Stimulated activated CD4-positive, alpha-beta T cell treated with anti-CD3 and anti-CD28 coated beads, Interleukin-4, amount 100 ng/mL, for 1 hour (primary cell): ENCODE results near the gene UROC1.

Source experiments
- DNase-seq: peaks from one replicate; pipeline ENCODE4 v3.0.0-alpha.2; 2020

UROC1 gene

DNA sequence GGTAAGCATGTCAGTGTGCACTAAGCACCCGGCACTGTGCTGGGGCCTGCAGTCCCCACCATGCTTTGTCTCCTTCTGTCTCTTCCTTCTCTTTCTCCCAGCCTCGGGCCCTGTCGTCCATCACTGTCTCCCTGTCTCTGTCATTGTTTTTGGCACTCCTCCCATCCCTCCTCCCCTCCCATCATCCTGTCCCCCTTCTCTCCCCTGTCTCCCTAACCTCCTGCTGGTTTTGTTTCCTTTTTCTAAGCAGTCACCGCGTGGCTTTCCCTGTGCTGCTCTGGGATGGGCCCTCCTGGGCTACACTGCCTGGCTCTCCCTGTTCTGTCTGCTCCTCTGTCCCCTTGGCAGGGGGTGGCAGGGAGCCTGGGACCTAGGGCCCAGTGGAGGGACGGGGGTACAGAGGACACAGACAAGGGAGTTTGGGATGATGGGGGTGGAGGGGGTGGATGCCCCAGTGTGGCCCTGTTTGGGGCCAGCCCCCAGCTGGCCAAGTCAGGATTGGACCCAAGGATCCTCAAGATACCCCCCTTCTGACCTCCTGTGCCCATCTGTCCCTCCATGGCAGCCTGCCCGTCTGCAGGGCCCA, 12.1 kb upstream of the UROC1 start:
- DNase-seq, result no peak

DNA sequence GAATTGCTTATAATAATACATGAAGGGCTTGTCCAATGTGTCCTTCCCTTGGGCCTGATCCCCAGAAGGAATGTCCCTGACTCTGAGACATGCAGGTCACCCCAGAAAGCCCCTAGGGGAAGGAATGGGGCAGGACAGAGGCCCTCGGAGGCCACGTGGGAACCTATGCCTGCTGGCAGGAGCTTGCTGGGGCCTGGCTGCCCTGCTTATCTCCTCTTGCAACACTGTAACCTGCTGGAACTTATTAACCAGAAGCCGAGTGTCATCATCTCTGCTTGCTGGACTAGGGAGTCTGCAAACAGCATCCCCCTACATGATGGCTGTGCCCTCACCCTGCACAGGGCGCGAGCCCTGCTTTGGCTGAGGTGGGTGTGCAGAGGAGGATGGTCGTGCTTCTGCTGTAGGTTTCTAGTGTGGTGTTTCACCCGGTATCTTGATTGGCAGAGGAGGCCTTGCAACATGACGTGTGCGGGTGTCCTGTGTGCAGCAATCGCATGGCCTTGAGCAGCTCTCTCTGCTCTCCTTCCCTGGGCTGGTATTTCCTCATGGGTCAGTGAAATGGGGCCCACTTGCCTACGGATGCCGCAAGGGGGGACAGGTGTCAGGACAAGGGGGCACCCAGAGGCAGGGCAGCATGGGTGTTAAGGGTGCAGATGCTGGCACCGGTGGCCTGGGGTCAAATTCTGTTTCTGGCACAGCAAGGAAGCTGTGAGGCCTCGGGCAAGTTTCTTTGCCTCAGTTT, 11.4 kb upstream of the UROC1 start:
- DNase-seq, result no peak

DNA sequence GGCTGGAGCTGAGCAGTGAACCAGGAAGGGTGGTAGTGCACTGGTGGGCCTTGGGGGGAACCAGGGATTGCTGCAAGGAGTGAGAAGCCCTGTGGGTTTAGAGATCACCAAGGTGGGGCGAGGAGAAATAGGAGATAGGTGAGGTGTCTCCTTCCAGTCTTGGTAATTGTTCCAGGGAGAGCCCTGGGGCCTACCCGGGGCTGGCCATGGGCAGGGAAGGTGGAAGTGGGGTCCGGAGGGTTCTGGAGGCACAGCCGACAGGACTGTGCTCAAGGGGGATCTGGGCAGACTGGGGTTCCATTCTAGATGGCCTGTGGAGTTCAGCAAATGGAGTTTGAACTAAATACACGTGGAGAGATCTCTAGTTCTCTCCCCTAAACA, 10.8 kb upstream of the UROC1 start:
- DNase-seq, result no peak

DNA sequence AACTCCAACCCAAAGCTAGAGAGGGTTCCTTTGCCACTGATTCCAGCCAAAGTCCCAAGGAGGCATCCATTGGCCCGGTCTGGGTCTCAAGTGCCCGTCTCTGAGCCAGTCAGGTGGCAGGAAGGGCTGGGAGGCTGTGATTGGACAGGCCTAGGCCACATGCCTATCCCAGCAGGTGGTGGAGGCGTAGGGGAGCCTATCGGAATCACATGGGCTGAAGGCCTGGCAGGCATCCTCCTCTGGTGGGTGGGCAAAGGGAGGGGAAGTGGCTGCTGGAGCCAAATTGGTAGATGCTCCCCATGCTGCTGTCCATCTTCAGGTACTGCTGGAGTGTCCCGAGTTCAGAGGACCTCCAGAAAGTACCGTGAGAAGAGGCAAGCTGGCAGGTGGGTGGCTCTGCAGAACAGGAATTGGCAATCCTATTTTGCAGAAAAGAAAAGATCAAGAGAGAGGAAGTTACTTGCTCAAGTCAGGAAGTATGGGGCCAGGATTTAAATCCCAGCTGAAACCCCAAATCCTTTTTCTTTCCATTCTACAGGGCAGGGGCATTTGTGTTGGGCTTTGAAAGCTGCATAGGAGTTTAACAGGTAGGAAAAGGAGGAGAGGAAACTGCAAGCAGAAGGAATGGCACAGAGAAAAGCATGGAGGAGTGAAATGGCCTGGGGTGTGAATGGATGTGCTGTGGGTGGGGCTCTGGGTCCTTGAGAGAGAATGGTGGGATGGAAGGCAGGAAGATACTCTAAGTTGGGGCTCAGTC, 10.1 kb upstream of the UROC1 start:
- no peak for DNase-seq

DNA sequence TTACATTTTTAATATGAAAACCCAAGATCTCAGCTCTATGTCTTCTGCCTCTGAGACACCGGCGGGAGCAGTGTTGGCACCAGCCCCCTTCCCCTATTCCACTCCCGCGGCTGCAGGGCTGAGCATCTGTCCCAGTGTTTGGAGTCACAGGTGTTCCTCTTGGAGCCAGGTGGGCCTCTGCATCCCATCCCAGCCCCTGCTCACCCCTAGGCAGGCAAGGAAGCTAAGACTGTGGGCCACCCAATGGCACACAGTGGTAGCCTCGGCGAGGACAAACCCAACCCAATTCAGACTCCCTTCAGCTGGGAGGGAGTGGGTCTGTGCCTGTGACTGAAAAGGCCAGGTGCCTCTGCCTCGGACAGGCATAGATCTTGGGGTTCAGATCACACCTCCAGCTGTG, 9.4 kb upstream of the UROC1 start:
- DNase-seq, result no peak

DNA sequence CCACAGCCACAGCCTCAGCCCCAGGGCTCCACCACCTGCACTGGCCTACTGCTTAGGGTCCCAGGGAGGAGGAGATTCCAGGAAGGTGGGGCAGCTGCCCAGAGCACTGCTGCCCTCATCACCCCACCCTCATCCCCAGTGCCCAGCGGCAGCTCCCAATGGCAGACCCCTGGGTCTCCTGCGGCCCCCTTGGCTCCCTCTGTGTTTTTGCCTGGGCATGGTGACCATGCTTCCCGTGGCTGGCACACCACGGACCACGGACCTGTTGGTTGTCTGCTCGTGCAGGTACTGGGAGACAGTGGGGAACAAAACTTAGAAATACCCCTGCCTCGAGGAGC, 9.1 kb upstream of the UROC1 start:
- DNase-seq, result no peak

DNA sequence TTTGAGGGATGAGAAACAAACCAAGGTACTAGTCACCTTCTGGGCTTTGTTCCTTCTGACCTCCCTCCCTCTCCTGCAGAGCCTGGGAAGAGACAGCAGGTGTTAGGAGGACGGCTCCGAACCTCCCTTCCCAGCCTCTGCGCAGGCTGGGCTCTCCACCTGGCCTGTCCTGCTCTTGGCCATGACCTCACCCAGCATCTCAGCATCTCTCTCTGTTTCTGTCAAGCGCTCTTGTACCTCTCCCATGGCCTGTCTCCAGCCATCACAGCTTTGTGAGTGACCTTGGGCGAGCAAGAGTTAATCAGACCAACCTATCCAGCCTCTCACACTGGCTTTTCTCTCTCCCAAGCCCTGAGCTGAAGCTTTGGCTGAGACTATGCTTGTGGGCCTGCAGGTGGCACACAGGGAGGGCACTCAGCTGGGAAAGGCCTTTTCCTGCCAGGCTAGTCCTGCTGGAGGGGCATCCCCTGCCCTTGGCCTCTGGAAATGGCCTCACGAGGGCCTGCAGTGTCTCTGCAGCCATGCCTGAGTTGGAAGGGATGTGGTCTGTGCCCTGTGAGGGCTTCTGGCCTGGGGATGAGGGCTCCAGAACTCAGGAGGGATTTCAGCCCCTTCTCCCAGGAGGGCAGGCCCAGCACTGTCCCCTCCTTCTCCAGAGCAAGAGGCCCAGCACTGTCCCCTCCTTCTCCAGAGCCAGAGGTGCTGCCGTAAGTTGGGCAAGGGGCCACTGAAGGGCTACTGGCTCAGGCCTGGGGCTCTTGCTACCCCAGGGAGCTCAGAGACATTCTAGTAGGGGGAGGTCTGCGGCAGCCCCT, 8.5 kb upstream of the UROC1 start:
- DNase-seq, result no peak

DNA sequence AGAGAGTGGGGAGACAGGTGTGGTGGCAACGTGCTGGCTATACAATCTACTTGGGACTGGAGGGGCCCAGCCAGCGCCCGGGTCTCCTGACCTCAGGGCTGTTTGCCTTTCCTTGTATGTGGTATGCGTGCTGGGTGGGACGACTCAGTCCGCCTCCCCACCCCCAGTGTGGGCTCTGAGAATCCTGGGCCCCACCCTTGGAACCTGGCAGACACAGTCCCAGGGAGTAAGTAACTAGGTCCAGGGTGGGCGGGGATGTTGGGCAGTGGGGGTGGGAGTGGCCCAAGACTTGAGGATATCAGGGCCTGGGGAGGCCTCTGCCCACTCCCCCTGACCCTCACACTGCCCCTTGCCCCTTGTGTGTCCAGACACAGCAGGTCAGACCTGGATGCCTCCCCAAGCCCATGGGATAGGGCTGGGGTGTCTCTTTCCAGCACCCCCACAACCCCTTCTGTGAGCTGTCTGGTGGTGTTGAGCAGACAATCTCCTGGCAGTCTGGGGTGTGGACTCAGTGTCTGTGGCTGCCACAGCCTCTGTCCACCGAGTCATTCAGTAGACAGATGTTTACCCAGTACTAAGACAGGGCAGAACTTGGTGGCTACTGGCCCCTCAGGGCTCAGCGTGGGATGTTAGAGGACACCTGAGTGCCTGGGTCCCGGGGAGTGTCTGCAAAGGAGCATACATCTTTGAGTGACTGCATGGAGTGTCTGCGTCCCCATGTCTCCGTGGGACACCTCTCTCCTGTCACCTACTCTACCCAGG, 7.7 kb upstream of the UROC1 start:
- no peak for DNase-seq

DNA sequence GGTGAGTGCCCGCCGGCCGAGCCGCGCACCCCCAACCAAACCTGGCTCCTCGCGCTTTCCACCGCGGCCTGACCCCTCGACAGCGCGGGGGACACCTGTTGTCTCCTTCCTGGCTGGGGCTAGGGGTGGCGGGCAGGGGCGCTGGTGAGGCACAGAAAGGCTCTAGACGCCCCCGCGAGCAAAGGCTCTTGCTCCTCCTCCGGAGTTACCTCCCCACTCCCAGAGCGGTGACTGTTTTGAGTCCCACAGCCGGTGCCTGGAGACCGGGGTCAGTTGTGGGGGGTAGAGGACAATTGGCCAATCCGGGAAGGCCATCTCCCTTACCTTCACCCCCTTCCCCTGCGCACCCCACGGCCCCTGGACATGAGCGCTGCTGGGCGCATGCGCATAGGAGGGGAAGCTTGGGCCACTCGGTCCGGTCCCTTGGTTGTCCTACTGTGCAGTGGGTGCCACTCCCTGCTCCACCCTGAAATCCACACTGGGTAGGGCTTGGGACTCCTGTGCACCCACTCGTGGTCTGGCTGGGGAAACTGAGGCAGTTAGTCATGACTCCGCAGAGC, 6.9 kb upstream of the UROC1 start:
- no peak for DNase-seq

DNA sequence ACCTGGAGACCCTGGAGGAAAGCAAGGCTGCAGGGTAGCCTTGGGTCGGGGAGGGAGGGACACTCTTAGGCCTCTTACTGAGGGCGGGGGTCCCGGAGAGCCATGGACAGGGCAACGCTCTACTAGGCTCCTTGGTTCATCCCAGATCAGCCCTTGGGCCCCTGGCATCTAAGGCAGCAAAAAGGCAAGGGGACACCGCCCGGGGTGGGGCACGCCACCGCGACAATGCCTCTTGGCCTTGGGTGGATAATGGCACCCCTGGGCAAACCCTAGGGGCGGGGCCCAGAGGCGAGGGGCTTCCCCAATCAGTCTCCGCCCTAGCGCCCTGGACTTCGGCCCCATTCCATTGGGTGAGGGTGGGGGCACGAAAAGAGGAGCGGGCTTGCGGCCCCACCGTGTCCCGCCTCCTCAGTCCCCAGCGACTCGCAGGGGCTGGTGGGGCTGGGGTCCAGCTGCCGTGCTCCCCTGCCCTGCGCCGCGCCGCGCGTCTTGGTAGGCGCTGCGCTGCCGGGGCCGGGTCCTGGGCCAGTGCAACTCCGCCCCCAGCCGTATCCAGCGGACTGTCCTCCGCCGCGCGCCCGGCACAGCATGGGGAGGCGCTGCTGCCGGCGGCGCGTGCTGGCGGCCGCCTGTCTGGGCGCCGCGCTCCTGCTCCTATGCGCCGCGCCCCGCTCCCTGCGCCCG, 6.3 kb upstream of the UROC1 start, which contains the start of gene CHST13:
Gene CHST13, plus strand, starts transcription at position 411 of the 684 bp plus-strand sequence. Its CDS starts 178 bp downstream, at position 589.
- no peak for DNase-seq

DNA sequence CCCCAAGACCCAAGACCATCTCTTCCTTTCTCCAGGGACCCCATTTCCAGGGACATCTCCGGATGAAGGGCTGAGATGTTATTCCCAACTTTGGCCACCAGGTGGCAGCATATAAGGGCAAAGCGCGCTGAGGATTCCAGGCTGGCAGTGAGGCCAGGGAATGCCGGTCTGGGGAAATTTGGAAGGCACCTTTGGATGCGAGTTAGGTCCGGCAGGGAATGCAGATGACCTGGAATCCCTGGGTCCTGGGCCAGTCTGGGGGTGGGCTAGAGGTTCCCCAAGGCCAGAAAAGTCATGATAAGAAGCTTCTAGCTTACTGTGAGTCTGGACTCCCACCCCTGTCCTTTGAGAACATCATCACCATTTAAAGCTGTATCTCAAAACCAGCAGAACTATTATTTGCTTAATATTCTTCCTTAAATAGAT, 4.8 kb upstream of the UROC1 start:
- peak; percentile 32 for DNase-seq

DNA sequence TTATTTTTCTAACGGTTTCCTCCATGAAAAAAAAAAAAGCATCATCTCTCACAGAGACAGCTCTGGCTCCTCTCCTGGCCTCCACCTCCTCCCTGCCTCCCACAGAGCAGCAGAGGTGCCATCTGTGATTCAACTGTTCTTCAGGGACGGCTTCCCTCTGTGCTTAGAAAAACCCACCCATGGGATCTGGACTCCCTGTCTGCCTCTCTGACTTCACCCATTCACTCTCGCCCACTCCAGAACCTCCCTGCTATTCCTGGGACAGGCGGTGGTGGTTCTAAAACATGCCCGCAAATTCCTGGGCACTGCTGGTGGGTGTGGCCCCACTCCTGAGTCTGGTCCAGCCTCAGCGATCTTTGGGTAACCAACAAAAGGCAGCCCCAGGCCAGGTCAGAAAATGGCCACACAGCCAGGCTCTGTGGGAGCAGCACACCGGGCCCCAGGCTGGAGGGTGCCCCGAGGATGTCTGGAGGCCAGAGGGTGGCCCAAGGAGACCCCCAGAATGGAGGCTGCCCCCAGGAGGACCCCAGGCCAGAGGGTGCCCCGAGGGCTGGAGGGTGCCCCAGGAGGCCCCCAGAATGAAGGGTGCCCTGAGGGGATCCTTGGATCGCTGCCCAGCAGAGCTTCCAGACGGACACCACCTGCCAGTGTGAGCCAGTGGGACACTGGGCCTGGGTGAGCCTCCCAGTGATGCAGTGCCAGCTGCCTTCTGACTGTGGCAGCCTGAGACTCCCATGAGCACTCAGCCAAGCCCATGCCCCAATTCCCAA, 3.7 kb upstream of the UROC1 start:
- DNase-seq, result no peak

DNA sequence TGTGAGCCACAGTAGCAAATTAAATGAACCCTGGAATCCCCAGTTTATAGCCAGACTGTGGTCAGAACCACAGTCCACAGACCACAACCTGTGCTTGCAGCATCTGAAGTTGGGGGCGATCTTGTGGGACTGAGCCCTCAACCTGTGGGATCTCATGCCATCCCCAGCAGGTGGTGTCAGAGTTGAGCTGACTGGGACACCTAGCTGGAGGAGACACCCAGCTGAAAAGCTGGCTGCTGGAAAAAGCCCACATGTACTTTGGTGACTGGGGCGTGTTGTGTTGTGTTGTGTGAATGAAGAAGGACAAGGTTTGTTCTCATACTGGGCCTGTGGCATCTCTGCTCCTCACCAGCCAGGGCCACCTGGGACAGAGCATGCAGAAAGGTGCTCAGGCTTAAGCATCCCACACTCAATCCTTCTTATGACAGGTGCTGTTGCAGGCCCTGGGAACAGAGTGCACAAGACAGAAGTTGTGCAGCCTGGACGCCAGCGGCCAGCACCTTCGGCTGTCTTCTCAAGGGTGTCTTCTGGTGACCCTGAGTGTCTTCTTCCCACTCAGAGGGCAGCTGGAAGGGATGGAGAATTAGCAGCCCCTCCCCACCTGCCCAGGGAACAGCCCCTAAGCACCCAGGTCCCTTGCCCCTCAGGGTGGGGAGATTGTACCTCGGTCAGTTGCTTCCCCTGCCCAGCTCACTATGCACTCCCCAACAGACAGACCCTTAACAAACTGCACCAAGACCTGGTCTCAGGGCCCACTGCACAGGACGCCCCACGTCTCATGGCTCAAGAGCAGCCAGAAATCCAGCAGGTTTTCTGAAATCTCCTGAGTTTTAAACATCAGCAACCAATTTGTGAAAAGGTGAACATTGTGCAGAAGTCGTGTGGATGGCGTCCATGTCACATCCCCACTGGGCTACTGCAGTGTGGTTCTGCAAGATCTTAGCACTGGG, 2.2 kb upstream of the UROC1 start:
- no peak for DNase-seq

DNA sequence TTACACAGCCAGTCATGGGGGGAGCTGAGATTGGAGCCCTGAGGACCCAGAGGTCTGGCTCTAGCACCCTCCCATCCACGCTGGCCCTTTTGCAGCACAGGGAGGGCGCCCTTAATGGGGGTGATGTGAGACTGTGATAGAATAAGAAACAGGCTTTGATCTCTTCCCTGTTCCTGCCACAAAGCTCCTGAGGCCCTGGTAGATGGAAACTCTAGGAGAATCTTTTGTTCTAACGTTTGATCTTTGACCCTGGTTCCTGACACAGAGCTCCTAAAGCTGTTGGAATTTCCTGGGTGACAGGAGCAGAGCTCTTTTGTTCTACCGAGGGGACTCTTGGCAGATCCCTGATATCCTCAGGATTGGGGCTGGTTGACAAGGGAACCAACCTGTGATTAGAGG, 1.2 kb upstream of the UROC1 start:
- DNase-seq, result no peak

DNA sequence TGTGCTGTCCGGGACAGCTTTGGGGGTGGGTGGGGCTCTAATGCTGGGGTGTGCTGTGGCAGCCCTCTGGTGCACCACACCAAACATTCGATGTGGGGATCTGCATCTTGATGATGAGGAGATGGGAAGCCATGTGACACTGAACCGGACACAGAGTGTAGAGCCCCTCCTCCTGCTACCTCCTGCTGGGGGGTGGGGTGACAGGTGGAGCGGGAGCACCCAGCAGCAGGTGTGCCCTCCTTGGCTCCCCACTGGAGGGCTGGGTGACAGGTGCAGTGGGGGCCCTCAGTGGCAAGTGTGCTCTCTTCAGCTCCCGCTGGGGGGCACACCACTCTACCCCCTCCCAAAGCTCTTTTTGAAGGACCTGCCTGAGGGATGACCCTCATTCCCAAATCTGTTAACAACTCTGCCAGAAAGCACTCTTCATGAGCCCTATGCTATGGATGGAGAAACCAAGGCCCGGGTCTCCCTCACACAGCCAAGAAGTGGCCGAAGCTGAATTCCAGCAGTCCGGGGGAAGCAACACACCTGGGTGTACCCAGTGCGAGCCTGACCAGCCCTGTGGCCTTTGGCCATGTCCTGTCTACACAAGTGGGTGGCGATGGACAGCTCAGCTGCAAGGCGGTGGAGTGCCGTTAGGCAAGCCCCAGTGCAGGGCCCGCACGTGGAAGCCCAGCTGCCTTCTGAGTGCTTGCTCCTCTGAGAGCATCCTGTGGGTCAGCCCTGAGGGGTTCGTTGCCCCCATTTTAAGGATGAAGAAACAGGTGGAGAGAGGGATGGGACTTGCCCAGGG, 609 bp upstream of the UROC1 start:
- DNase-seq, result no peak

DNA sequence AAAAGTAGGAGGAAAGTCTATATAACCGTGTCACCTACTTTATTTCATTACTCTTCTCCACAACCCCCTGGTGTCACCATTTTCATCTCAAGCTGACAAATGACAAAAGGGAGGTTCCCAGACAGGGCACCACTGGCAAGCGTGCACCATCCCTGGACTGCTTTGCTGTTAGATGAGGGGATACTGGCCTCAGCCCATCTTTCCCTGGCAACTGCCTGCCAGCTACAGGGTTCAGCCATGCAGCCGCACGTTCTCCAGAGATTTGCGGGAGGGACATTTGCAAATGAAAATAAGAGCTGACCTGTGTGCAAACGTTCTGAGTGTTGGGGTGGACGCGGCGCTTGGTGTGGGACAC, 660 bp downstream of the UROC1 start:
- no peak for DNase-seq

DNA sequence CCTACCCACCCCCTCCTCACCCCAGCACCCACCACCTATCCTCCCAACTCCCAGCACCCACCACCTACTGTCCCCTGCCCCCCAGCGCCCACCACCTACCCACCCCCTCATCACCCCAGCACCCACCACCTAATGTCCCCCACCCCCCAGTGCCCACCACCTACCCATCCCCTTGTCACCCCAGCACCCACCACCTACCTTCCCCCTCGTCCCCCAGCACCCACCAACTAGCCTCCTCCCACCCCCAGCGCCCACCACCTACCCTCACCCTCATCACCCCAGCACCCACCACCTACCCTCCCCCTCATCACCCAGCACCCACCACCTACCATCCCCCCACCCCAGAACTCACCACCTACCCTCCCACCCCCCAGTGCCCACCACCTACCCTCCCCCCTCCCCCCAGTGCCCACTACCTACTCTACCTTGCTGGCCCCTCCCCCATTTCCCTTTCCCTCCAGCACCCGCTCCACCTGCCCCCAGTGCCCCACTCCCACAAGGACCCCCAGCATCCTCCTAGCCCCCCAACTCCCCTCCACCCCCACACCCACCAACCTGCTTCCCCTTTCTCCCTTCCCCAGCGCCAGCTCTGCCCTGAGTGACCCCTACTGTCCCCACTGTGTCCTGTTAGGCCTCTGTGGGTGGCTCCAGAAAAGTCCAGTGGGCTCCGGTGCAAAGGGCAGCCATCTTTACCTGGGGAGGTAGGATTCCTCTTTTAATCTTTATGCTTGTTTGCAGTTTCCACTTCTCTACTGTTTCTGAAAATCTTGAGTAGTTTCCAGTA, 1.2 kb downstream of the UROC1 start:
- DNase-seq, result no peak
